Upper lobe of left lung (tissue), 4 donors: ENCODE measurements around the gene ILK.

Experiments
- POLR2AphosphoS5 ChIP-seq, 2 donors: sonication (generic); formaldehyde crosslinking; IDR thresholded peaks; one replicate each; pipeline ENCODE4 v1.5.1; 2017; ENCODE audit warnings: antibody characterized with exemption in 2 of 2
- TF ChIP-seq, protein P1 (sequence below), 6 experiments: fragments of 450-650 bp in 4 of 6; fragments of 200-600 bp in 2 of 6; sonication (generic) in 2 of 6; IDR thresholded peaks; one replicate each; pipeline ENCODE4 v1.5.1; 2016 to 2019; ENCODE audit warnings: antibody characterized with exemption in 6 of 6

DNA sequence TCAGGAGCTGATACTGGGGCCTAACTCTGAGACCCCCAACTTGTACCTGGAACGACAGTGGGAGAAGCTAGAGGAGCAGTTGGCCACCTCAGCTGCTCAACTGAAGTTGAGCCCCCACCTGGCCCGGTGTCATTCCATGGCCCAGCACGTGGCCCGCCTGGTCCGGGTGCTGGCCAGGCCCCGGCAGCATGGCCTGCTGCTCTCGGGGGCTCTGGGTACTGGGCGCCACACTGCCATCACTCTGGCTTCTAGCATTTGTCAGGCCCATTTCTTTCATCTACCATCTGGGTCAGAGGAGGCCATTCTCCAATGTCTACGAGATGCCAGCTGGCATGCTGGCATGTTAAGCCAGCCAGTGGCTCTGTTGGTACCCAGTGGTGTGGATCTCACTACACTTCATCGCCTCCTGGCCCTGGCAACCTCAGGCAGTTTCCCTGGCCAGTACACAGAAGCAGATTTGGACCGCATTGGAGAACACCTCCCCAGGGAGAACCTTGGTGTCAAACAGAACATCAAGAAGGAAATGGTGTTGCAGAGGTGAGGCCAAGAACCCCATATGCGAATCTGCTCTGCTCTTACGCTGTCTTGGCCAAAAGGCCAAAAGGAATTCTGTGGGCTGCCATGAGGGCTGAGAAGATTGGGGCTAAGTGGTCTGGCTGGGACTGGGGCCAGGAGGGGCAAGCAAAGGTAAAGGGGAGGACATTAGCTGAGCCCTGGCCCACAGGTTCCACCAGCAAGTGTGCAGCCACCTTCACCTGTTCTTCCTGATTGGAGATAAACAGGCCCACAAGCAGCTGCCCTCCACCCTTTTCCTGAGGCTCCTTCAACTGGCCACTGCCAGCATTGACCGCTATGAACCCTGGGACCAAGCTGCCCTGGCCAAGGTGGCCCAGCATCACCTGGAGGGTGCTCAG lies 45.6 kb upstream of the ILK start:
- TF ChIP-seq, protein P1, sequence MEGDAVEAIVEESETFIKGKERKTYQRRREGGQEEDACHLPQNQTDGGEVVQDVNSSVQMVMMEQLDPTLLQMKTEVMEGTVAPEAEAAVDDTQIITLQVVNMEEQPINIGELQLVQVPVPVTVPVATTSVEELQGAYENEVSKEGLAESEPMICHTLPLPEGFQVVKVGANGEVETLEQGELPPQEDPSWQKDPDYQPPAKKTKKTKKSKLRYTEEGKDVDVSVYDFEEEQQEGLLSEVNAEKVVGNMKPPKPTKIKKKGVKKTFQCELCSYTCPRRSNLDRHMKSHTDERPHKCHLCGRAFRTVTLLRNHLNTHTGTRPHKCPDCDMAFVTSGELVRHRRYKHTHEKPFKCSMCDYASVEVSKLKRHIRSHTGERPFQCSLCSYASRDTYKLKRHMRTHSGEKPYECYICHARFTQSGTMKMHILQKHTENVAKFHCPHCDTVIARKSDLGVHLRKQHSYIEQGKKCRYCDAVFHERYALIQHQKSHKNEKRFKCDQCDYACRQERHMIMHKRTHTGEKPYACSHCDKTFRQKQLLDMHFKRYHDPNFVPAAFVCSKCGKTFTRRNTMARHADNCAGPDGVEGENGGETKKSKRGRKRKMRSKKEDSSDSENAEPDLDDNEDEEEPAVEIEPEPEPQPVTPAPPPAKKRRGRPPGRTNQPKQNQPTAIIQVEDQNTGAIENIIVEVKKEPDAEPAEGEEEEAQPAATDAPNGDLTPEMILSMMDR (IDR thresholded peaks at IDR 0.05) = no peak
- TF ChIP-seq POLR2AphosphoS5 (IDR thresholded peaks at IDR 0.05) = no peak
